Dedifferentiated amniotic fluid mesenchymal stem cell (primary cell): ENCODE data around the gene CEP41.

Source experiments
- DNase-seq: peaks from one replicate; pipeline ENCODE4 v3.0.0-alpha.2; 2016; ENCODE audit errors: extremely low spot score

The CEP41 gene

DNA sequence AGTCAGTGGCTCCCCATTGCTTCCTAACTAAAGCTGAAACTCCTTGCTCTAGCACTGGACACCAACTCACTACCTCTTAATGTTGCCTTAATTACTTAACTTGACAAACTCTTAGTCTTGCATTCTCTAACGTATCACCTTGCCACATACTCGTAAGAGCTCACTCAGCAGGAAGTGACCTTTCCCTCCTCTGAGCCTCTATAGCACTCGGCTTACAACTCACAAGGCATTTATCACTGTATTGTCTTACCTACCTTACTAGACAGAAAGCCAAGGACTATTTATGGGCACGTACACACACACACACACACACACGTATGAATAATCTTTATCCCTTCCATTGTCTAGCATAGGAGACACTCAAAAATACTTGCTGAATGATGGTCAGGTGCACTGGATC lies 21.2 kb downstream of the CEP41 start:
- no peak for DNase-seq

DNA sequence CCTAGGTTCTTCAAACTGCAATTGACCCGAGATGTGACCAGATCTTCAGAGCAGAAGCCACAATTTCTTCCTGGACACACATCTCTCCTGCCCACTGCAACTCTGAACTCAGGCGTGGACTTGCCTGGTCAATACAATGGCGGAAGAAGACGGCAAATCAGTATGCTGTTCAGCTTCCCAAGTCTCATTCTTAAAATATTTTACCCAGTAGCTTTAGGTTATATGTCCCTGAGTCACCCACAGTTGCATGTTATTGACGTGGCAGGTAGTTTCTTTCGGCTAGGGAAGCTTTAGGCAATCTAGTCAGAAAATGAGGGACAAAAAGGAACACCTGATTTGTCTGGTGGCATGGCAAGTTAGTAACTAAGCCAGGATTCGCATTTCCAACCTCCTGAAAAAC lies 22.5 kb downstream of the CEP41 start:
- DNase-seq = no peak

- DNase-seq = no peak
Observed at GRCh38 chr7:130417213-130417612, 23.6 kb downstream of the CEP41 start.

DNA sequence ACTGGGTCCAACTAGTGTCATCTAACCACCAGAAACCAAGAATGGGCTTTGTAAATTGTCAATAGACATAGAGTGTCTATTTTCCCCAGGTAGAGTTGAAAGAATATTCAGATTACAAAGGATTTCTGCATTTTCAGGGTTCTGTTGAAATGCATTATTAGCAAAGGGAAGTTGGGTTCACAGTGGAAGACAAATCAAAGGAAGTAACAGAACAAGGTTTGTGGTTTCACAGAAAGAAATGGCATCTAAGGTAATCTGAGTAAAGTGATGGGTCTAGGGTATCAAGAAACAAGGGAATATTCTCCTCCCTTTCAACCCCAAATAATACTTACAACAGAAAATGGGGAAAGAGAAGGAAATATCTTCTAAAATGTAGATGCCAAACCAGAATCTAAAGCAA lies 25.8 kb downstream of the CEP41 start:
- DNase-seq = no peak

- DNase-seq = no peak
Observed at GRCh38 chr7:130413201-130413600, 27.6 kb downstream of the CEP41 start.

GRCh38 chr7:130410868-130411541 lies 29.8 kb downstream of the CEP41 start:
- no peak for DNase-seq

DNA sequence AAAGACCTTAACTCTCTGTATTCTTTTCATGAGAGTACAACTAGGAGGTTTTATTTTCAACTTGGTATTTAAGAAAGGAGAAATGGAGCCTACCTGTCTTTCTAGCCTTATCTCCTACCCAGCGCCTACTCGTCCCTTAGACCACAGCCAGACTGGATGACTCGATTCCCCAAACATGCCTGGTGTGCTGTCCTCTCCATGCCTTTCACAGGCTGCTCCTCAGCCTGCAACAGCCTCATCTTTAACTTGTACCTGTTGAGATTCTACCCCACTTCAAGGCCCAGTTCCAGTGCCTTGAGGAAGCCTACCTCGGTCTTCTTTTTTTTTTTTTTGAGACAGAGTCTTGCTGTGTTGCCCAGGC lies 31.1 kb downstream of the CEP41 start:
- no peak for DNase-seq

GRCh38 chr7:130409067-130409711 lies 31.6 kb downstream of the CEP41 start:
- no peak for DNase-seq

GRCh38 chr7:130405003-130405402 lies 35.8 kb downstream of the CEP41 start:
- no peak for DNase-seq

- DNase-seq = peak; percentile 27
Observed at GRCh38 chr7:130401578-130401977, 39.2 kb downstream of the CEP41 start.

- peak; percentile 91 for DNase-seq
Observed at GRCh38 chr7:130401101-130401500, 39.7 kb downstream of the CEP41 start.

DNA sequence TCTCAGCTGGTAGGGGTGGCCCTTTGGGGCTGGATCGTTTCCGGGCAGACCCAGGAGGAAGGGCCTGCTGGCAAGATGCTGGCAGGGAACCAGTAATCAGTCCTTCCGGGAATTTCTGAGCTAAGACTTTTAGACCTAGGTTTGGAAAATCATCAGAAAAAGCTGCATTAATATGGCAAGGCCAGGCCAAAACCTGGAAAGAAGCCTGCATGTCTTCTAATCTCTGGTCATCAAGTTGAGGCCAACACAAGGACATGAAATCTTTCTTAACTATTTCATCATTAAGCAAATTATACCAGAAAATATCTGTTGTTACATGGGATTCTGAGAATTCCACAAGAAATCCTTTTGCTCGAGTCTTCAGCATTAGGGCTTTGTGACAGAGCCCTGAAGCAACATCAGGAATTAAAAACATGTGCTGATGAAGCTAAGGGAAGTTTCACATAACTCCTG lies 40.7 kb downstream of the CEP41 start:
- DNase-seq = peak; percentile 97

DNA sequence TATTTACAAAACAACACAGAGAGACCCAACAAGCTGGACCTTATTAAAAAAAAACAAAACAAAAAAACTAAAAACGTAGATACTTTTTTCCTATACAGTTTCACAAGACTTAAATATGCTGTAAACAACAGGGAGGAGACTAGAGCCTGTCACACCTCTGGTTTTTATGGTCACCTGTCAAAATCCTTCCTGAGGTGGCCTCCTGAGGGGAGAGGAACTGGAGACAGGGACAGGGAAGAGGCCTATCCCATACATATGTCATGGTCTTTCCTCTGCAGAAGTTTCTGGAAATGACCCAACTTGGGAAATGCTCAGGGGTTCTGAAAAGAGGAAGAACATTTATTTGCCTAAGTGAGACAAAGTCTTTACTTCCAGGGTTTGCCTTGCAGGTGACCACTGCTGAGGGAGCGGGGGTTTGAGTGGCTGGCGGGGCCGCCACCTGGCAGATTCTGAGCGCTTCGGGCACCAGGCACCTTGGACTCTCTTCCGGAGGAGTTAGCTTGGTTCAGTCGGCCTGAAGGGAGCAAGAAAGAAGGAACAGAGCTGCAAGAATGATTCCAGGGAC lies 42.2 kb downstream of the CEP41 start:
- DNase-seq = no peak

DNA sequence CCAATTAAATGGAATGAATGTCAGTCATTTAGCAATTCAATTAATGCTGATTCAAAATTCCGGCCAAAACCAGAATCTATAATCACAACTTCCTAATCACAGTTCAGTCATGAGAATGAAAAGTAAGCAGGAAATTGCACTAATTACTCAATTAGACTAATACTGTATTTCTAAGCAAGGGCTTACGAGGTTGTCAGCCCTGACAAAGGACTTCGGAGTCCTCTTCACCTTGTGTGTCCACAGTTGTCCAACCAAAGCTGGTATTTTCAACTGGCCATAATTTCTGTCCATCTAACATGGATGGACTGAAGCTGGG lies 43.1 kb downstream of the CEP41 start:
- no peak for DNase-seq

- no peak for DNase-seq
Observed at GRCh38 chr7:130397051-130397757, 43.6 kb downstream of the CEP41 start.

GRCh38 chr7:130396109-130396508 lies 44.7 kb downstream of the CEP41 start:
- DNase-seq = no peak

GRCh38 chr7:130395421-130395820 lies 45.4 kb downstream of the CEP41 start:
- no peak for DNase-seq

DNA sequence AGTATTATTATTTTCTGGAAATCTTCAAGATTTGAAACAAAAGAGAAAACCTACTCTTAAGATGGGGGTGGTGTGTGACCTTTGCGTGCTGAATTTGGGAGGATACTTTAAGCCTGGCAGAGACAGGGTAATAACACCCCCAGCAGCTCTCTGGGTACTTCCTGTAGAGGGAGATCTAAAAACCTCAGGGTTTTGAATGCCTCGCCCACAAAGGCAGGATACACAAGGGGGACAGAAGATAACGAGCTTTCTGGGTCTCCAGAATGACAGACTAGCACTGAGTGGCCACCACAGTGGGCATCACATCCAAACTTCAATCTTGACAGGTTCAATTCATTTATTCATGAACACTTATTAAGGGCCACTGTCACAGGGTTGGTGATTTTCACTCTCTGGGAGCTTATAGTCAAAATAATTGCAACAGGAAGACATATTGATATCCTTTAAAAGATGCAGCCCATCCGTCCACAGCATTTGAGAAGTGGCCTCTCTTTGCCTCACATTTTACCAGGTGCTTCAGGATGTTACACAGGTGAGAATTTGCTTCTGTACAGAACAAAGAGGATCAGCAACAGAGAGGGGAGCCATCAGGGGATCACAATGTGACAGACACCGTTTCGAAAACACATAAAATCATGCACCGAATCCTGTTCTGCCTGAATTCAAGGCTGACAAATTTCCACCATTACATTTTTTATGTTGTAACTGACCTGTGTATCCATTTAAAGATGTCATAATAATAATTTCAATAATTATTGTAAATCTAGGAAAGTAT lies 46.2 kb downstream of the CEP41 start:
- DNase-seq = no peak

GRCh38 chr7:130393841-130394411 lies 46.9 kb downstream of the CEP41 start:
- DNase-seq = no peak

GRCh38 chr7:130393101-130393561 lies 47.7 kb downstream of the CEP41 start:
- no peak for DNase-seq

DNA sequence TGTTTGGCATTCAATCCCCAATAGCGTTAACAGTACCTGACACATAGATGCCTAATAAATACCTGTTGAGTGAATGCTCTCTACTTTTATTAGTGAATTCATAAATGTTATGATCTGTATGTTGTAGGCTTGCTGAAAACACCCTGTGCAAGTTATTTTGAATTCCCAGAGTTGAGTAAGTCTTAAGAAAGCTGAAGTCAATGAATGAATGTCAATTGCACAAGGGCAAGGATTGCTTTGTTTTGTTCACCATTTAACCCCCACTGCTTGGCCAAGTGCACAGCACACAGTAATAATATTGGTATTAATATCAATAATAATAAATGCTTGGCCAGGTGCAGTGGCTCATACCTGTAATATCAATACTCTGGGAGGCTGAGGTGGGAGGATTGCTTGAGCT lies 50.3 kb downstream of the CEP41 start:
- no peak for DNase-seq

DNA sequence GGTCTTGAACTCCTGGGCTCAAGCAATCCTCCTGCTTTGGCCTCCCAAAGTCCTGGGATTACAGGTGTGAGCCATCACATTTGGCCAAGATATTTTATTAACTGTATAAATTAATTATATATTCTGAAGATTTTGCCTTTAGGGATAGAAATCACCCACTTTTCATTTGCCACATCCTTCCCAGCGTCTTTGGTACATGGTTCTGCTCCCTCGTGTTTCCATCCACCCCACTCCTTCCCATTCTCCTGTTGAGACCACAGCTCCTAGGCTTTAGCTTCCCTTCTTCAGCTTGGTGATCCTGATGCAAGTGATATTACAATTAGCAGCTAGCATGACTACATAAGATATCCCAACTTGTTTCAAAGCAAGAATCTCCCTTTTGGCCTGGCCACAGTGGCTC lies 52.1 kb downstream of the CEP41 start:
- DNase-seq = no peak
